Measurements from ENCODE around the gene OR4D11.
"Not testable (repeated sequence)": the region's sequence is repeated elsewhere in the genome, so short reads cannot be mapped to it uniquely, and the experiment has no call there.

OR4D11 gene

GRCh38 chr11:59503276-59503675 lies at the start of gene OR4D11:
OR4D11 (plus strand) TSS chr11:59503576; CDS start chr11:59503576, 0 bp downstream.
- no peak for DNase-seq (ENCODE audit: low read depth)

DNA sequence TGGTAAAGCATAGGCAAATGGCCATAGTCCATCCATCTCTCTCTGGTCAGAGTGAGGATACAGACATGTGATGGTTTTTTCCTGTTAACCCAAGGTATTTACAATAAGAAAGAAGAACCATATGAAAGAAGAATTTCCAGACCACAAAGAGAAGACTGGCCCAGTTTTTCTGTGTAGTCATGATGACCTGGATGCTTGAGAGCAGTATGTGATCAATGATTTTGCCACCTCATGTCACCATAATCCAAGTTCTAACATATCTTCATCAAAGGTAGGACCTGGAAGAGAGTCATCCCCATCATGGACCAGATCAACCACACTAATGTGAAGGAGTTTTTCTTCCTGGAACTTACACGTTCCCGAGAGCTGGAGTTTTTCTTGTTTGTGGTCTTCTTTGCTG lies 46.7 kb upstream of the OR4D11 start, which contains the start of gene OR4D6:
TSS of gene OR4D6 (plus strand) at position 301 of the 400 bp plus-strand sequence. CDS start at position 301, 0 bp downstream.
- DNase-seq (ENCODE audit: low read depth): no peak

DNA sequence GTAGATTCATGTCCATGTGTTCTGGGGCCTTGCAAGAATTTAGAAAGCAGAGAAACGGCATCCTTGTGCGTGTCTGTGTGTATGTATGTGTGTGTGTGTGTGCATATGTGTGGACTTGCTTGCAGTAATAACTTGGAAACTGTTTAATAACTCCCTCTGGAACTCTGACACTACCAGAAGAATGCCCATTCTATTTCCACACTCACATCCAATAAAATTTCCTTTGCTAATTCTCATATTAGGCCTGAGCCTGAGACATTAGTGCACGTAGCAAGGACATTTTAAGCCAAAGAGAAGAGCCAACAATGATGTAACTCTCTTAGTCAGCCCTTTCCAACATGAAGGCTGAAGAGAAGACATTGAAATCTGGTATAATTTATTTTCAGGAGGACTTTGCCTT lies 43.5 kb upstream of the OR4D11 start:
- DNase-seq (ENCODE audit: low read depth): no peak

GRCh38 chr11:59463190-59463641 lies 40.2 kb upstream of the OR4D11 start:
- DNase-seq (ENCODE audit: low read depth): no peak

DNA sequence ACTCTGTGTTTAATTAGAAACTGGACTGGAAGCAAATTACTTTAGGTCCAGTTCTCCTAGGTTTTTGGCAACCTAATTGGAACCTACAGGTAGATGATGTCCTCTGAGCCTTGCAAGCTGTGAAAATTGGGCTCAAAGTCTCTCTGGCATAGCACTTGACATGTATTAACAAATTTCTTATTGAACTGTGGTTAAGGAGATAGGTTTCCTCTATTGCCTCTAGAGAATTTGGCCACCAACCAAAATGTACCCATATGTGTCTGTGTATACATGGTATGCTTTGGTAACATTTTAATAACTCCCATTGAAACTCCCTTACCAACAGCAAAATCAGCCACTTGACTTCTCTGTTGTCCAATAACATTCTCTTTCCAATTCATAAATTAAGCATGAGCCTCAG lies 30.4 kb upstream of the OR4D11 start, which contains the start of gene OR4D10:
TSS of gene OR4D10 (plus strand) at position 301 of the 400 bp plus-strand sequence. CDS start 4,115 bp downstream, outside the sequence.
- no peak for DNase-seq (ENCODE audit: low read depth)

- DNase-seq (ENCODE audit: low read depth): no peak
Measured at GRCh38 chr11:59475176-59475575, 28.2 kb upstream of the OR4D11 start.

DNA sequence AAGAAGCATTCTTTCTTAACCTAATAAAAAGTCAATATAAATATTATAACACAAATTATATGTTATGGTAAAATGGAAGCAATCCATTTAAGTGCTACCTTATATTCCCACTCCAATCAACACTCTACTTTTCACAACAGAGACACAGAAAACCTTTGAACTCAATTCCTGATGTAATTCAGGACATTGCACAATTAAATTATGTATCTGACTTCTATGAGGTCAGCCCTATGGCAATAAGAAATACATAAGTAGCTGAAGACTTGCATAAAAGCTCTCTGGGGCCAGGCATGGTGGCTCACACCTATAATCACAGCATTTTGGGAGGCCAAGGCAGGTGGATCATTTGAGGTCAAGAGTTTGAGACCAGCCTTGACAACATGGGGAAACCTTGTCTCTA lies 23.5 kb upstream of the OR4D11 start:
- no peak for DNase-seq (ENCODE audit: low read depth)

DNA sequence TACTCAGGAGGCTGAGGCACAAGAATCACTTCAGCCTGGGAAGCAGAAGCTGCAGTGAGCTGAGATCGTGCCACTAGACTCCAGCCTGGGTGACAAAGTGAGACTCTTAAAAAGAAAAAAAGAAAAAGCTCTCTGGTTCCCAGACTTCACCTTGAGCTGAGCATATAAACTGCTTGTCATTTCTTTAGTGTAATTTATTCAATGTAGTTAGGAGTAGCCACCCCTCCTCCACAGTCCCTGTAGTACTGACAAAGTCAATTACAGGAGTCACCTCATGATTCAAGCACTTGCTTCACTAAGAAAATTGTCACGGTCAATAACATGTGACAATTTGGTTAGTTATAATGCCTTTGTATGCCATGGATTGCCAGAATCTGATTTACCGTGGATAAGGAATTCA lies 23.0 kb upstream of the OR4D11 start:
- DNase-seq (ENCODE audit: low read depth): no peak

- DNase-seq (ENCODE audit: low read depth): no peak
Measured at GRCh38 chr11:59501931-59502330, 1.4 kb upstream of the OR4D11 start.

DNA sequence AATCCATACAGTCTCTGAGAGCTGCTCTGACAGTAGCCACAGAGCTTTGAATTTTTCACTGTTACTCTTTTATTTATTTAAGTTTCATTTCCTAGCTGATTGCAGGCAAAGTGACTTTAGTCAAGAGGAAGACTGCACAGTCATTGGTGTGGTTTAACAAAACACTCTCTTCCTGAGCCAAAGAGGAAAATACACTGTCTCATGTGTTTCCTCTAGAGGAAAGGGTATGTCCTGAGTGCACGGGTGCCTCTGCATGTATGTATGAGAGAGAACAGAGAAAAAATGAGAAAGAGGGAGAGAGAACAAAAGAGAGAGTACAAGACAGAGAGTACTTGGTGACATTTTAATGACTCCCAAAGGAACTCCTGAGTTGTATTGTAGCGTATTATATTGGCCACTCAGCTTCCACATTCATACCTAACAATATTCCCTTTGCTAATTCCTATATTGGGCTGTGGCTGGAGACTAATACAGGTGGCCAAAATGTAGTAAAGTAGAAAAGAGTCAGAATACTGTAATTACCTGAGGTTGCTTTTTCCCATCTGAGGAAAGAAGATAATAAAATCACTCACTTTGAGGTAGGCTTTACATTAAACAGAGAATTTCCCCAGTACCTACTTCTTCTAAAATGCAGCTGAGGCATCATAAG lies 7.7 kb downstream of the OR4D11 start, which contains the start of gene OR4D9:
TSS of gene OR4D9 (plus strand) at position 599 of the 649 bp plus-strand sequence. CDS start 3,374 bp downstream, outside the sequence.
- no peak for DNase-seq (ENCODE audit: low read depth)

DNA sequence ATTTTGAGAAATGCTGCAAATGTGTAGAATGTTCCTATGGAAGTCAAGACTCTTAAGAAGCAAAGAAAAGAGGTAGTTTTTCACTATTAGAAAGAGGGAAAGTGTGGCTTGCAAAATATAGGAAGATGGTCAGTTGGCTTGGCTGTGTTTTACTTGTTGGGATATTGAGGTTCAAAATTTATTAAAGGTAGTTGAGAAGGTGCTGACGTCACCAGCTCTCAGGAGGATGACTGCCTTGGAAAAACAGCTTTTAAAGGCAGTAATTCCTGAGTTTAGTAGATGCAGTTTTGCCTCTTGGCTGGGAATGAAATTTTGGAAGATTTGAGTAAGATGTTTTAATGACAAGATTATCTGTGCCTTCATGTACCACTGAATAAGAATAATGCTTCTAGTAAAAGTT lies 8.3 kb downstream of the OR4D11 start:
- DNase-seq (ENCODE audit: low read depth): no peak

- not testable (repeated sequence) for DNase-seq (ENCODE audit: low read depth)
Measured at GRCh38 chr11:59520139-59520538, 16.8 kb downstream of the OR4D11 start.

GRCh38 chr11:59520741-59521140 lies 17.4 kb downstream of the OR4D11 start:
- DNase-seq (ENCODE audit: low read depth): no peak

DNA sequence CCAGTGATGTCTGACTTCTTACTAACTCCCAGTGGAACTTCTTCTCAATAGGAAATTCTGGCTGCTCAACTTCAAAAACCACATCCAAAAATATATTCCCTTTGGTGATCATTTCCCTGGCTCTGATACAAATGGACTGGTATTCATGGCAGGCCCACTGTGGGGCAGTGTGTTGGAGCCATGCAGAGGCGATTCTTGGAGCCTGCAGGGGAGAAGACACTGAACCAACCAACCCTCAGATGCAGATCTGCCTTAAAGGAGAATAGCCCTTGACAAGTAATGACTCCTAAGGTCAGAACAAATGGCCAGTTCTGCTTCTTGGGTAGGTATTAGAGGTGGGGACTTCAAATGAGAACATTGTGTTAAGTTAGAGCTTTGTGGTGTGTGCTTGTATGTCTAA lies 20.2 kb downstream of the OR4D11 start:
- DNase-seq (ENCODE audit: low read depth): no peak

GRCh38 chr11:59528711-59529110 lies 25.3 kb downstream of the OR4D11 start:
- DNase-seq (ENCODE audit: low read depth): no peak

DNA sequence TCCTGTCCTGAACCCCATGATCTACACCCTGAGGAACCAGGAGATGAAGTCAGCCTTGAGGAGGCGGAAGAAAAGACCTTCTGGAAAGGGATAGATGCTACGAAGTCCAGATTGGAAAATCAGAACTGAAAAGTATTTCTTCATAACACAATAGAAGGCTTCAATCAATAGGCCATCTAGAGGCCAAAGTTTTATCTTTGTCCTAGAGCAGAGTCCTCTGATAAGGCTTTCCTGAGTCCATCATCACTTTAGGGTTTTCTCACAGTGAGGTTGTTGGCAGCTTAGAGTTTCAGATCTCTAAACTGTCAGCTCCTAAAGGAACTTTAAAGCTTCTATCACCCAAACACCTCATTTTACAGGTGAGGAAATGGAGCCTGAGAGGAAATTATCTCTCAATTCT lies 29.2 kb downstream of the OR4D11 start:
- DNase-seq (ENCODE audit: low read depth): no peak

GRCh38 chr11:59534676-59535075 lies 31.3 kb downstream of the OR4D11 start:
- DNase-seq (ENCODE audit: low read depth): no peak

DNA sequence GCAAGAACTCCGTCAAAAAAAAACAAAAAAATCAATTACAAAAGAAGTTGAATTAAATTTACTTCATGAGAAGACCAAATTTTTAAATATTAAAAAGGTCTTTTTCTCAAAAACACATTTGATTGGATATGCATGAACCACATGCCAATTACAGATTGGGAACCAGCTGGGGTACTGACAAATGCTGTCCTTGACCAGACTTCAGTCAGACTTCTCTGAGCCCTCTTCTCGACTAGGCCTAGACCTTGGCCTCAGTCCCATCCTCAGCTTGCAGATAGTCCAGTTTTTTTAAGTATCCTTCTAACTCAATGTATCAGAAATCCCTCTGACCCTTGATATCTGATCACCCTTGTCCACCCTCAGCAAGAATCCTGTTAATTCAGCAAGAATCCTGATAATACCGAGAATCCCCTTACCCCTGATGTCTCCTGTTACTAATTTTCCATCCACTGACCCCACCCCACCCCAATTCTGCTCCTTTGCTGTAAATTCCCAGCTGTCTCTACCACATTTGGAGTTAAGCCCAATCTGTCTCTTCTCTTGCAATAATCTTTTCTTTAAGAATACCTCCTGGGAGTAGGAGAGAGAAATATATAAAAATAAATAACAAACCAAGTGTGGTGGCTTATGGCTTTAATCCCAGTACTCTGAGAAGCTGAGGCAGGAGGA lies 38.9 kb downstream of the OR4D11 start:
- DNase-seq (ENCODE audit: low read depth): no peak

- not testable (repeated sequence) for DNase-seq (ENCODE audit: low read depth)
Measured at GRCh38 chr11:59543713-59544112, 40.3 kb downstream of the OR4D11 start.

- DNase-seq (ENCODE audit: low read depth): no peak
Measured at GRCh38 chr11:59544869-59545178, 41.4 kb downstream of the OR4D11 start.

GRCh38 chr11:59545179-59546020 lies 42.0 kb downstream of the OR4D11 start:
- DNase-seq (ENCODE audit: low read depth): no peak

DNA sequence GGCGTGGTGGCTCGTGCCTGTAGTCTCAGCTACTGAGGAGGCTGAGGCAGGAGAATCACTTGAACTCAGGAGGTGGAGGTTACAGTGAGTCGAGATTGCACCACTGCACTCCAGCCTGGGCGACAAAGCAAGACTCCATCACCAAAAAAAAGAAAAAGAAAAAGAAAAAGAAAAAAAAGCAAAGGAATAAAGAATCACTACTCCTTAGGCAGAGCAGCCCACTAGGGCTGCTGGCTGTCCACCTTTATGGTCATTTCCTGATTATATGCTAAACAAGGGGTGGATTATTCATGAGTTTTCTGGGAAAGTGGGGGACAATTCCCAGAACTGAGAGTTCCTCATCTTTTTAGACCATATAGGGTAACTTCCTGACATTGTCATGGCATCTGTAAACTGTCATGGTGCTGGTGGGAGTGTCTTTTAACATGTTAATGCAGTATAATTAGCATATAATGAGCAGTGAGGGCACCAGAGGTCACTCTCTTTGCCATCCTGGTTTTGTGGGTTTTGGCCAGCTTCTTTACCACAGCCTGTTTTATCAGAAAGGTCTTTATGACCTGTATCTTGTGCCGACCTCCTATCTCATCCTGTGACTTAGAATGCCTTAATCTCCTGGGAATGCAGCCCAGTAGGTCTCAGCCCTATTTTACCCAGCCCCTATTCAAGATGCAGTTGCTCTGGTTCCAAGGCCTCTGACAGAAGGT lies 44.4 kb downstream of the OR4D11 start:
- not testable (repeated sequence) for DNase-seq (ENCODE audit: low read depth)

Measured in stimulated activated CD8-positive, alpha-beta memory T cell treated with anti-CD3 and anti-CD28 coated beads, Interleukin-7, amount 100 ng/mL, for 24 hours (primary cell).